GM12878 (cell line): ENCODE measurements around the gene C2CD4D. TPM values are rescaled to one million over a fixed set of nuclear protein-coding genes. Genes with fewer than 3 reads are reported as not detected.

Source experiments
- ATAC-seq: fragments of 200-7000 bp; cut with Tn5 transposase; 3 replicates; pipeline ENCODE4 v1.9.1; 2020; ENCODE audit warnings: mild to moderate bottlenecking, moderate library complexity
- BruUV-seq: library from RNA; stranded (reverse); fragments of 400-500 nt; replicated peaks from 2 replicates; lab custom pipeline; 2021; lab: Mats Ljungman, UMichigan
- CTCF ChIA-PET: fragments of 300-600 bp; sonication (Branson Sonifier 250); formaldehyde crosslinking; extraction: SDS; loops from one replicate; lab custom pipeline; 2021; ENCODE audit warnings: inconsistent platforms; lab: Yijun Ruan, JAX
- POLR2A ChIA-PET: fragments of 350-600 bp; formaldehyde crosslinking; extraction: SDS; loops from one replicate; lab custom pipeline; 2021; ENCODE audit warnings: inconsistent platforms; lab: Charles Lee
- RAD21 ChIA-PET: fragments of 300-600 bp; sonication (Branson Sonifier 250); formaldehyde crosslinking; loops from one replicate; lab custom pipeline; 2023; ENCODE audit warnings: antibody characterized with exemption; ENCODE audit not compliant: unreplicated experiment; lab: Charles Lee
- SMC1A ChIA-PET: fragments of 300-600 bp; sonication (Branson Sonifier 250); formaldehyde crosslinking; loops from one replicate; lab custom pipeline; 2023; ENCODE audit not compliant: unreplicated experiment, uncharacterized antibody; lab: Charles Lee
- DNase-seq: peaks from one replicate; pipeline ENCODE4 v3.0.0-alpha.2; 2011; ENCODE audit warnings: low read depth, low spot score
- FAIRE-seq: peaks from 3 replicates; lab custom pipeline; 2011; peaks lifted over from hg19 to GRCh38; lab: Jason Lieb, UNC
- H2AFZ ChIP-seq: 2 replicates; pipeline ENCODE4 v1.6.0; 2011; ENCODE audit warnings: low read depth, low read length, control low read depth; ENCODE audit not compliant: control insufficient read depth
- H3K27ac ChIP-seq: 2 replicates; pipeline ENCODE4 v1.5.1; 2011; ENCODE audit warnings: control low read depth; ENCODE audit not compliant: control insufficient read depth, insufficient read depth
- H3K27me3 ChIP-seq, 2 experiments: replicated peaks in 1 of 2; 2 replicates each; pipeline versions ENCODE4 v1.6.0 to v1.6.1; 2011; ENCODE audit warnings: low read length in 1 of 2; ENCODE audit not compliant: control insufficient read depth in 2 of 2, insufficient read depth in 2 of 2
- H3K36me3 ChIP-seq, 2 experiments: 2 replicates each; pipeline ENCODE4 v1.5.1; 2011; ENCODE audit warnings: low read length in 1 of 2; ENCODE audit not compliant: control insufficient read depth in 2 of 2, insufficient read depth in 2 of 2
- H3K4me1 ChIP-seq: 2 replicates; pipeline ENCODE4 v1.6.1; 2011; ENCODE audit warnings: mild to moderate bottlenecking, low read length, moderate library complexity, mixed read lengths; ENCODE audit not compliant: control insufficient read depth, insufficient read depth
- H3K4me2 ChIP-seq: 2 replicates; pipeline ENCODE4 v1.6.0; 2011; ENCODE audit warnings: control low read depth; ENCODE audit not compliant: control insufficient read depth, insufficient read depth
- H3K4me3 ChIP-seq: fragments of 200-600 bp; sonication (generic); 2 replicates; pipeline ENCODE4 v1.5.1; 2016
- H3K79me2 ChIP-seq: 2 replicates; pipeline ENCODE4 v1.6.0; 2011; ENCODE audit warnings: low read length; ENCODE audit not compliant: control insufficient read depth, insufficient read depth
- H3K9ac ChIP-seq: 2 replicates; pipeline ENCODE4 v1.8.0; 2011; ENCODE audit warnings: low read length, control low read depth, mixed read lengths; ENCODE audit not compliant: control insufficient read depth, insufficient read depth
- H3K9me3 ChIP-seq: replicated peaks from 3 replicates; pipeline ENCODE4 v1.5.1; 2011; ENCODE audit warnings: mild to moderate bottlenecking, low read length; ENCODE audit not compliant: control insufficient read depth, insufficient read depth
- H4K20me1 ChIP-seq: 2 replicates; pipeline ENCODE4 v1.6.0; 2011; ENCODE audit not compliant: control insufficient read depth, insufficient read depth
- BMI1 ChIP-seq: fragments of 450-650 bp; IDR thresholded peaks from 2 replicates; pipeline ENCODE4 v1.6.1; 2016; ENCODE audit warnings: mild to moderate bottlenecking, moderate library complexity, borderline replicate concordance
- HDAC6 ChIP-seq: fragments of 200-600 bp; sonication (generic); IDR thresholded peaks from one replicate; pipeline ENCODE4 v1.8.0; 2017; ENCODE audit warnings: antibody characterized with exemption; ENCODE audit not compliant: unreplicated experiment
- IKZF1 ChIP-seq: fragments of 450-650 bp; conservative IDR thresholded peaks from 2 replicates; pipeline ENCODE4 v1.6.1; 2017; ENCODE audit warnings: antibody characterized with exemption, mild to moderate bottlenecking
- IRF3 ChIP-seq: fragments of 450-650 bp; IDR thresholded peaks from 2 replicates; pipeline ENCODE4 v1.6.1; 2014; ENCODE audit warnings: mild to moderate bottlenecking
- JUNB ChIP-seq: IDR thresholded peaks from 2 replicates; pipeline ENCODE4 v1.6.1; 2016; ENCODE audit warnings: antibody characterized with exemption, mild to moderate bottlenecking
- MYC ChIP-seq: IDR thresholded peaks from 2 replicates; pipeline ENCODE4 v1.6.1; 2011; ENCODE audit warnings: mild to moderate bottlenecking, low read length, moderate library complexity, inconsistent platforms; ENCODE audit not compliant: insufficient read depth, insufficient replicate concordance, insufficient read length, severe bottlenecking
- NBN ChIP-seq: fragments of 450-650 bp; IDR thresholded peaks from 2 replicates; pipeline ENCODE4 v1.6.1; 2016
- NRF1 ChIP-seq: conservative IDR thresholded peaks from 2 replicates; pipeline ENCODE4 v1.6.1; 2011; ENCODE audit warnings: mild to moderate bottlenecking, low read depth, low read length, improper control_type of control experiment
- RCOR1 ChIP-seq: conservative IDR thresholded peaks from 2 replicates; pipeline ENCODE4 v1.6.1; 2012; ENCODE audit warnings: low read depth, low read length, improper control_type of control experiment
- SIN3A ChIP-seq: IDR thresholded peaks from 2 replicates; pipeline ENCODE4 v1.6.1; 2012; ENCODE audit warnings: low read depth, low read length, improper control_type of control experiment
- SIX5 ChIP-seq: IDR thresholded peaks from 2 replicates; pipeline ENCODE4 v1.6.1; 2011; ENCODE audit warnings: mild to moderate bottlenecking, low read depth, low read length, moderate library complexity; ENCODE audit not compliant: severe bottlenecking
- TCF7 ChIP-seq: IDR thresholded peaks from 2 replicates; pipeline ENCODE4 v1.6.1; 2014; ENCODE audit warnings: antibody characterized with exemption, borderline replicate concordance
- USF2 ChIP-seq: IDR thresholded peaks from 2 replicates; pipeline ENCODE4 v1.6.1; 2011; ENCODE audit warnings: low read depth, low read length, improper control_type of control experiment, borderline replicate concordance
- ZBTB40 ChIP-seq: fragments of 450-650 bp; IDR thresholded peaks from 2 replicates; pipeline ENCODE4 v1.6.1; 2016; ENCODE audit warnings: mild to moderate bottlenecking, moderate library complexity, borderline replicate concordance
- ZNF24 ChIP-seq: fragments of 450-650 bp; IDR thresholded peaks from 2 replicates; pipeline ENCODE4 v1.6.1; 2017; ENCODE audit warnings: antibody characterized with exemption, mild to moderate bottlenecking
- ZNF384 ChIP-seq: IDR thresholded peaks from 2 replicates; pipeline ENCODE4 v1.6.1; 2012; ENCODE audit warnings: low read depth, mild to moderate bottlenecking, low read length, improper control_type of control experiment, borderline replicate concordance
- ZNF622 ChIP-seq: fragments of 450-650 bp; IDR thresholded peaks from 2 replicates; pipeline ENCODE4 v1.6.1; 2017; ENCODE audit warnings: mild to moderate bottlenecking, inconsistent platforms
- WGBS: methylation state at CpG from one replicate; pipeline ENCODE4 v1.1.6; 2016; ENCODE audit warnings: low lambda C conversion rate; ENCODE audit not compliant: insufficient replicate concordance, insufficient coverage; ENCODE audit errors: missing lambda C conversion rate; 5-methylcytosine and 5-hydroxymethylcytosine counted together
- in situ Hi-C: fragments of 300-500 bp; cut with MboI; formaldehyde crosslinking; loops from 9 replicates; pipeline ENCODE4 v1.14.3; 2018; ENCODE audit warnings: mixed read lengths
- intact Hi-C: fragments of 100-400 bp; cut with micrococcal nuclease; formaldehyde crosslinking; loops from one replicate; pipeline ENCODE4 v1.14.2; 2022; ENCODE audit not compliant: unreplicated experiment
- polyA plus RNA-seq, 11 experiments: library from polyadenylated mRNA; depleted of rRNA in 4 of 11; unstranded in 6 of 11; stranded (reverse) in 5 of 11; fragments of >200 nt; fragmentation: Nextera tagmentation in 4 of 11; fragmentation: Illumina TruSeq in 1 of 11; extraction: Ambion mirVana in 4 of 11; extraction: Trizol in 1 of 11; gene quantifications; 1 replicate in 1 of 11; 2 replicates in 10 of 11; pipeline versions ENCODE4 v1.2.1 to v1.2.3, GENCODE V29; 2011 to 2016; ENCODE audit warnings: inconsistent platforms in 2 of 11, missing spikeins in 2 of 11, low read depth in 1 of 11
- total RNA-seq, 4 experiments: library from RNA; depleted of rRNA in 3 of 4; stranded (reverse); fragments of >200 nt in 3 of 4; fragmentation: Illumina TruSeq in 1 of 4; extraction: Trizol in 1 of 4; gene quantifications; 2 replicates each; pipeline versions ENCODE4 v1.2.1 to v1.2.3, GENCODE V29; 2013 to 2021

The C2CD4D gene
- total and polyA plus RNA-seq, 10 of the 15 experiments (the other 5 are each of a cell fraction or from before 2014, with no cell fraction given): 0.03 to 0.67 (median 0.13) TPM; not detected in 4

GRCh38 chr1:151881479-151881878, 41.9 kb upstream of the C2CD4D start (continued):
- TF ChIP-seq SIN3A: no peak
- TF ChIP-seq, all 136 proteins: peak for 1

- Histone ChIP-seq H3K27ac (no peak overlapping the region), H3K79me2 (no peaks in the 10 kb centered on the region), H4K20me1 (no peaks in the 10 kb centered on the region), H2AFZ (no peak overlapping the region), H3K36me3 (peaks cover 0 to 2% of the 10 kb centered on the region in 2 experiments; a peak in 1 of 4 replicates), H3K9ac (no peak overlapping the region), H3K4me3 (no peak overlapping the region), H3K4me2 (no peak overlapping the region), H3K4me1 (no peaks in the 10 kb centered on the region), H3K27me3 (no peaks in the 10 kb centered on the region), H3K9me3 (no peaks in the 10 kb centered on the region)
- ATAC-seq (no peak), FAIRE-seq (no peak), DNase-seq (no peak)
- CTCF ChIA-PET: interaction anchor here (1.0 to 1.4 kb wide), 3 partner anchors 11 to 126 kb away, joined by 3 to 4 read pairs (median 4); no protein-coding TSS in a partner anchor
- intact Hi-C loops (no loop called here), in situ Hi-C loops (no loop called here)
- RAD21 ChIA-PET: no interaction called here
- BruUV-seq: no TSS peak
- WGBS: 100% methylated on average over 1 of the region's 1 CpG
- SMC1A ChIA-PET: no interaction called here
- POLR2A ChIA-PET: no interaction called here
- TF ChIP-seq ZNF622: no peak
- TF ChIP-seq SIX5: no peak
- TF ChIP-seq HDAC6: no peak
- TF ChIP-seq NBN: no peak
- no peak for TF ChIP-seq TCF7
- no peak for TF ChIP-seq ZNF24
- no peak for TF ChIP-seq RCOR1
- TF ChIP-seq ZNF384: no peak
- no peak for TF ChIP-seq IRF3
- no peak for TF ChIP-seq JUNB
- no peak for TF ChIP-seq NRF1
- TF ChIP-seq MYC: no peak
- no peak for TF ChIP-seq BMI1
- no peak for TF ChIP-seq IKZF1
- no peak for TF ChIP-seq ZBTB40
- no peak for TF ChIP-seq USF2
These were observed 35.9 kb upstream of the C2CD4D start for GRCh38 chr1:151875419-151876097.
